ENCODE data around the gene FOXO4. TPM values are rescaled to one million over a fixed set of nuclear protein-coding genes. Genes with fewer than 3 reads are reported as not detected.

FOXO4 gene
- total and polyA plus RNA-seq, 4 donors, result 0.50 to 38.2 (median 4.0) TPM

DNA sequence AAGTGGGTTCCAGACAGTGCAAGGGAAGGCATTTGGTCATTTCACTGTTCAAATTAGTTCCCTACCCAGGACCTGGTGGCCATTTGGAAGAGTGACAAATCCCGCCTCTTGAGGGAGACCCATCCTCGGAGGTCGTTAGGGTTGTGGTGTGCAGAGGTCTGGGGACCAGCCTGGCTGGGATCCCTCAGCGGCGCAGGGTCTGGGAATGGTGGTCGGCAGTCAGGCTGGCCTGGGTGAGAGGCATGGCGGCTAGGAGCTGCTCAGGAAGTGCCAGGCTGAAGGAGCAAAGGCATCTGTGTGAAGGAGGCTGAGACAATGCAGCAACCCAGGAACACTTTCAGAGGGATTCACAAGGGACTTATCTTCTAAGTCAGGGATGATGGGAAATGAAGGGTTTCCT, 55.7 kb downstream of the FOXO4 start:
- no peak overlapping the region for H3K27ac ChIP-seq (ENCODE audit: low read depth in 1 of 2, low read length in 2 of 2)
- no peaks in the 10 kb centered on the region for H3K27me3 ChIP-seq (ENCODE audit: control insufficient read depth in 4 of 4, insufficient read depth in 4 of 4, low read length in 3 of 4)
- H3K36me3 ChIP-seq (ENCODE audit: control insufficient read depth in 4 of 4, insufficient read depth in 3 of 4, low read depth in 1 of 4, low read length in 3 of 4), result no peaks in the 10 kb centered on the region
- DNase-seq (ENCODE audit: low spot score), result no peak
- H3K4me3 ChIP-seq (ENCODE audit: low read depth in 1 of 3, low read length in 3 of 3), result no peak overlapping the region
- WGBS, result 75% methylated on average over 7 of the region's 7 CpGs
- H3K9me3 ChIP-seq (ENCODE audit: control insufficient read depth in 4 of 4, low read length in 3 of 4), result no peaks in the 10 kb centered on the region
- no peaks in the 10 kb centered on the region for H3K4me1 ChIP-seq (ENCODE audit: control insufficient read depth in 4 of 4, insufficient read depth in 4 of 4, low read length in 3 of 4)
- no peak for TF ChIP-seq EGR1 (IDR thresholded peaks at IDR 0.05; ENCODE audit: low read depth in 2 of 2)
- TF ChIP-seq RAD21 (IDR thresholded peaks at IDR 0.05), result no peak
- TF ChIP-seq, protein P1, sequence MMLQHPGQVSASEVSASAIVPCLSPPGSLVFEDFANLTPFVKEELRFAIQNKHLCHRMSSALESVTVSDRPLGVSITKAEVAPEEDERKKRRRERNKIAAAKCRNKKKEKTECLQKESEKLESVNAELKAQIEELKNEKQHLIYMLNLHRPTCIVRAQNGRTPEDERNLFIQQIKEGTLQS (IDR thresholded peaks at IDR 0.05), result no peak
- H3K9ac ChIP-seq (ENCODE audit: low read depth in 1 of 2, low read length in 2 of 2), result no peak overlapping the region

Small RNA genes within 50 kb of the gene (small RNA-seq; reads per million reads assigned to genes)
- not detected for gene CXorf65

Other genes starting within 250 kb of the FOXO4 start
- gene TEX11, start 187.1 kb upstream of the FOXO4 start, total RNA-seq, result under 1 TPM; 0.08 to 0.14 TPM
- gene TEX11, start 187.1 kb upstream of the FOXO4 start, polyA plus RNA-seq, result under 1 TPM in 1 of 2 donors, not detected in 1; 0.03 TPM
- gene SLC7A3, start 164.8 kb upstream of the FOXO4 start, total RNA-seq, result under 1 TPM in 1 of 2 donors, not detected in 1; 0.09 TPM
- gene SLC7A3, start 164.8 kb upstream of the FOXO4 start, polyA plus RNA-seq, result not detected
- gene SNX12, start 27.5 kb upstream of the FOXO4 start, total RNA-seq, result 10 to 100 TPM; 13.1 to 21.7 TPM
- gene SNX12, start 27.5 kb upstream of the FOXO4 start, polyA plus RNA-seq, result 10 to 100 TPM in 1 of 2 donors, 1 to 10 TPM in 1; 4.5 to 18.6 TPM
- not detected for gene CXorf65, start 10.9 kb downstream of the FOXO4 start, total RNA-seq
- gene CXorf65, start 10.9 kb downstream of the FOXO4 start, polyA plus RNA-seq, result not detected
- gene IL2RG, start 15.7 kb downstream of the FOXO4 start, total RNA-seq, result 1 to 10 TPM; 2.2 to 3.0 TPM
- 1 to 10 TPM; 3.6 to 4.0 TPM for gene IL2RG, start 15.7 kb downstream of the FOXO4 start, polyA plus RNA-seq
- 10 to 100 TPM; 13.1 to 25.6 TPM for gene MED12, start 22.7 kb downstream of the FOXO4 start, total RNA-seq
- 1 to 10 TPM; 3.2 to 5.4 TPM for gene MED12, start 22.7 kb downstream of the FOXO4 start, polyA plus RNA-seq
- gene NLGN3, start 49.0 kb downstream of the FOXO4 start, total RNA-seq, result under 1 TPM; 0.17 to 0.23 TPM
- under 1 TPM; 0.11 to 0.13 TPM for gene NLGN3, start 49.0 kb downstream of the FOXO4 start, polyA plus RNA-seq
- 100 to 1,000 TPM in 1 of 2 donors, 10 to 100 TPM in 1; 77.1 to 167 TPM for gene GJB1, start 127.4 kb downstream of the FOXO4 start, total RNA-seq
- gene GJB1, start 127.4 kb downstream of the FOXO4 start, polyA plus RNA-seq, result 100 to 1,000 TPM; 232 to 251 TPM
- 10 to 100 TPM in 1 of 2 donors, 1 to 10 TPM in 1; 6.9 to 13.3 TPM for gene ZMYM3, start 158.3 kb downstream of the FOXO4 start, total RNA-seq
- gene ZMYM3, start 158.3 kb downstream of the FOXO4 start, polyA plus RNA-seq, result 1 to 10 TPM; 4.5 to 5.5 TPM
- 100 to 1,000 TPM; 138 to 140 TPM for gene NONO, start 187.8 kb downstream of the FOXO4 start, total RNA-seq
- 10 to 100 TPM; 66.1 to 74.7 TPM for gene NONO, start 187.8 kb downstream of the FOXO4 start, polyA plus RNA-seq
- gene ITGB1BP2, start 205.9 kb downstream of the FOXO4 start, total RNA-seq, result 1 to 10 TPM; 1.1 to 3.3 TPM
- gene ITGB1BP2, start 205.9 kb downstream of the FOXO4 start, polyA plus RNA-seq, result under 1 TPM; 0.23 to 0.51 TPM